Lower leg skin (tissue), 4 donors: Measurements from ENCODE around the gene OBSL1. TPM values are rescaled to one million over a fixed set of nuclear protein-coding genes. Genes with fewer than 3 reads are reported as not detected.

Experiments used
- DNase-seq, 2 donors: peaks; one replicate each; pipeline ENCODE4 v3.0.0-alpha.2; 2019; ENCODE audit warnings: low spot score in 2 of 2
- H3K4me3 ChIP-seq: fragments of 200-600 bp; sonication (generic); 2 replicates; pipeline ENCODE4 v1.5.1; 2017; ENCODE audit warnings: mild to moderate bottlenecking, low read depth; ENCODE audit not compliant: poor library complexity, severe bottlenecking
- POLR2A ChIP-seq, 2 donors: fragments of 450-650 bp; IDR thresholded peaks; one replicate each; pipeline ENCODE4 v1.6.1; 2016 to 2017; ENCODE audit warnings: antibody characterized with exemption in 2 of 2, mild to moderate bottlenecking in 1 of 2, moderate library complexity in 1 of 2
- WGBS, 2 donors: methylation state at CpG; one replicate each; pipeline ENCODE4 v1.1.5; 2018; 5-methylcytosine and 5-hydroxymethylcytosine counted together
- intact Hi-C: fragments of 100-400 bp; cut with DNase I; formaldehyde crosslinking; loops from one replicate; pipeline ENCODE4 v1.15.0; 2023; ENCODE audit warnings: low total_unique reads
- total RNA-seq, 4 donors: library from RNA; depleted of rRNA; stranded (reverse); fragments of >200 nt; gene quantifications; one replicate each; pipeline ENCODE4 v1.1.0, GENCODE V29; 2016
- TF ChIP-seq, protein P1 (sequence below), 3 donors: fragments of 450-650 bp; IDR thresholded peaks; one replicate each; pipeline ENCODE4 v1.5.1; 2016; ENCODE audit warnings: antibody characterized with exemption in 3 of 3, mild to moderate bottlenecking in 3 of 3, moderate library complexity in 2 of 3

The OBSL1 gene
- total RNA-seq, 4 donors from 2014 or later, result 34.2 to 52.7 (median 42.7) TPM

- WGBS, 2 donors, result 74 to 75% methylated on average over 6 of the region's 6 CpGs
- intact Hi-C loops, result no loop called here
- H3K4me3 ChIP-seq, result no peak overlapping the region
- DNase-seq, result no peak
- no peak for TF ChIP-seq POLR2A (IDR thresholded peaks at IDR 0.05)
- TF ChIP-seq, protein P1, sequence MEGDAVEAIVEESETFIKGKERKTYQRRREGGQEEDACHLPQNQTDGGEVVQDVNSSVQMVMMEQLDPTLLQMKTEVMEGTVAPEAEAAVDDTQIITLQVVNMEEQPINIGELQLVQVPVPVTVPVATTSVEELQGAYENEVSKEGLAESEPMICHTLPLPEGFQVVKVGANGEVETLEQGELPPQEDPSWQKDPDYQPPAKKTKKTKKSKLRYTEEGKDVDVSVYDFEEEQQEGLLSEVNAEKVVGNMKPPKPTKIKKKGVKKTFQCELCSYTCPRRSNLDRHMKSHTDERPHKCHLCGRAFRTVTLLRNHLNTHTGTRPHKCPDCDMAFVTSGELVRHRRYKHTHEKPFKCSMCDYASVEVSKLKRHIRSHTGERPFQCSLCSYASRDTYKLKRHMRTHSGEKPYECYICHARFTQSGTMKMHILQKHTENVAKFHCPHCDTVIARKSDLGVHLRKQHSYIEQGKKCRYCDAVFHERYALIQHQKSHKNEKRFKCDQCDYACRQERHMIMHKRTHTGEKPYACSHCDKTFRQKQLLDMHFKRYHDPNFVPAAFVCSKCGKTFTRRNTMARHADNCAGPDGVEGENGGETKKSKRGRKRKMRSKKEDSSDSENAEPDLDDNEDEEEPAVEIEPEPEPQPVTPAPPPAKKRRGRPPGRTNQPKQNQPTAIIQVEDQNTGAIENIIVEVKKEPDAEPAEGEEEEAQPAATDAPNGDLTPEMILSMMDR (IDR thresholded peaks at IDR 0.05), result no peak
These were observed 32.8 kb downstream of the OBSL1 start for GRCh38 chr2:219538504-219538951.

DNA sequence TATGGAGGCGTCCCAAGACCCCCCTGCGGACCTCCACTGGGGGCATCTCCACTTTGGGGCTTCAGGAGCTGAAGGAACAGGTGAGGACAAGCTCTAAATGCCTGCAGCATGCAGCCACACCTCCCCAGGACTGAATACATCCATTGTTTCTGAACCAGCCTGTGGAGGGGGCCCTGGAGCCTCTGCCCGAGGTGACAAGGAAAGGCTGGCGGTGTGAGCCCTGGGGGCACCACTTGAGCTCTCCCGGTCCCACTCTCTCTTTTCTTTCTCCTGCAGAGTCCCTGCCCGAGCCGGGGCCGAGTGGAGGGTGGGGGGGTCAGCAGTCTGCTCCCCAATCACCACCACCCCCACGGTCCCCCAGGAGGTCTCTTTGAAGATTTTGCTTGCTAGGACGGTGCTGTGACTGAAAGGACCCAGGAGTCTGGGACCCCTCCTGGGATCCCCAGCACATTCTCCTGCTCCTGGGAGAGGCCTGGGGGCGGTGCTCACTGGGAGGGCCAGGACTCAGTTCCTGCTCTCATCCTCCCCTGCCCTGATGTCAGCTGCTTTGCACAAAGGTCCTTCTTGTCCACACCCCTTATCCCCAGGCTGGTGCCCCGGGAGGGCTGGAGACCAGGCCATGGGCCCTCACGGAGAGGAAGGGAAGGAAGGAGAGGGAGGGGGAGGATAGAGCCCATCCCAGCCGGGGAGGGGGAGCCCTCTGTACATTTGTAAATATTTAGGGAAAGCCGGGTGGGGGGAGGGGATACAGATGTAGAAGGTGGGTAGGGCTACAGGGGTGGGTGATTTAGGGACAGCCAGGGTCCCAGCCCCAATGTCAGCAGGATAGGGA is 33.5 kb downstream of the OBSL1 start:
- 44 to 56% methylated on average over 13 to 14 of the region's 15 CpGs for WGBS, 2 donors
- H3K4me3 ChIP-seq, result no peak overlapping the region
- TF ChIP-seq POLR2A (IDR thresholded peaks at IDR 0.05), result no peak
- TF ChIP-seq, protein P1 (IDR thresholded peaks at IDR 0.05), result no peak
- no peak for DNase-seq
- intact Hi-C loops, result no loop called here

- TF ChIP-seq POLR2A (IDR thresholded peaks at IDR 0.05), result no peak
- TF ChIP-seq, protein P1 (IDR thresholded peaks at IDR 0.05), result no peak
- 49 to 60% methylated on average over 9 of the region's 9 CpGs for WGBS, 2 donors
- H3K4me3 ChIP-seq, result no peak overlapping the region
- no peak for DNase-seq
- intact Hi-C loops, result no loop called here
These were observed 34.4 kb downstream of the OBSL1 start for GRCh38 chr2:219536967-219537366.

DNA sequence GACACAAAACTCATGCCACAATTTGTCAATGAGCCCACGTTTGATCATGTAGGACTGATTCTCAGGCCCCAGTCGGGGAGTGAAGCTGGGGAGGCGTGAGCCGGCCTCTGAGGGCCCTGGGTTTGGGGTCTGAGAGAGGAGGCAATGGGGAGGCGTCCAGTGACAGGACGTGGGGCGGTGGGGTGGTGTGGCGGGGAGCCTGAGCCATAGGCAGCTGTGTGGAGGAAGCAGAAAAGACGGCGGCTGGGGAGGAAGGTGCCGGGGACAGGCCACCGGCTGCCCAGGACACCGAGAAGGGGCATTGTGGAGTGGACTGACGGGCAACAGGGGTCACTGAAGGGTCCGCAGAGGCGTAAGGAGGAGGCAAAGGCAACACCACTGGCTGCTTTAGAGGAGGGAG is 34.9 kb downstream of the OBSL1 start:
- 77 to 83% methylated on average over 15 to 16 of the region's 16 CpGs for WGBS, 2 donors
- DNase-seq, result no peak
- TF ChIP-seq, protein P1 (IDR thresholded peaks at IDR 0.05), result no peak
- TF ChIP-seq POLR2A (IDR thresholded peaks at IDR 0.05), result no peak
- intact Hi-C loops, result no loop called here
- H3K4me3 ChIP-seq, result no peak overlapping the region

DNA sequence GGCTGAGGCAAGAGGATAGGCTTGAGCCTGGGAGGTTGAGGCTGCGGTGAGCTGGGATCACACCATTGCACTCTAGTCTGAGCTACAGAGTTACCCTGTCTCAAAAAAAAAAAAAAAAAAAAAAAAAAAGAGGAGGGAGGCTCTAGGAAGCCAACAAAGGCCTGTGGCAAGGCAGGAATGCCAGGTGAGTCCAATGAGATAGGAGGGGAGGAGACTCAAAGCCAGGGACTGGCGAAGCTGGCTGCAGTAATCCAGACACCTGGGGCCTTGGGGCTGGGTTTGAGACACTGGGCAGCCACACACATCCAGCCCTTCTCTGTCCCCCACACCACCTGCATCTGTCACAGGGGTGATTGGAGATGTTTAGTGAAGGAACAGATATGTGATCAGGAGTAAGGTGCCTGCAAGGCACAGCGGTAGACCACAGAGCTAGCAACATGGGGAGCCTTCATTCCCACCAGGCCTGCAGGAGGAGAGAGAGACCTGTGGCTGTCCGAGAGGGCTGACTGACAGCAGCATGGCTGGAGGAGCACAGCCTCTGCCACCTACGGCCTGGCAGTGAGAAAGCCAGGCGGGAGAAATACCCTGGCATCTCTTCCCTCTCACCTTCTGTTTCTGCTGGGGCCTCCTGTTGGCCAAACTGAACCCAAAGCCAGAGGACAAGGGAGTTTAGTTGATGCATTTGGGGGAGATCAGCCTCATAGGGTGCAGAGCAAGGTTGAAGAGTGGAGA is 37.2 kb downstream of the OBSL1 start:
- DNase-seq, result no peak
- no peak overlapping the region for H3K4me3 ChIP-seq
- TF ChIP-seq, protein P1 (IDR thresholded peaks at IDR 0.05), result no peak
- TF ChIP-seq POLR2A (IDR thresholded peaks at IDR 0.05), result no peak
- intact Hi-C loops, result loop anchor here (5.0 kb wide), 1 partner anchor 127 kb away; no protein-coding TSS in a partner anchor
- 81 to 90% methylated on average over 6 of the region's 6 CpGs for WGBS, 2 donors
